Neural cell (in vitro differentiated cells): ENCODE data around the gene CCDC175. TPM values are rescaled to one million over a fixed set of nuclear protein-coding genes. Genes with fewer than 3 reads are reported as not detected.

ENCODE experiments used
- H2AFZ ChIP-seq: fragments of 200-600, 300-800 bp; sonication (generic), shearing (Covaris generic); 2 replicates; pipeline ENCODE4 v1.6.0; 2014; ENCODE audit warnings: low read depth, mild to moderate bottlenecking, antibody characterized with exemption, low read length, moderate library complexity
- H3F3A ChIP-seq: fragments of 200-600 bp; shearing (Covaris generic); 2 replicates; pipeline ENCODE4 v1.6.1; 2016; ENCODE audit warnings: mild to moderate bottlenecking, moderate library complexity, mixed read lengths, antibody characterized with exemption, low read length; ENCODE audit not compliant: insufficient read depth, poor library complexity, severe bottlenecking
- H3K27ac ChIP-seq: fragments of 200-600, 300-800 bp; sonication (generic), shearing (Covaris generic); 2 replicates; pipeline ENCODE4 v1.5.1; 2014; ENCODE audit warnings: mild to moderate bottlenecking, low read length, moderate library complexity
- H3K27me3 ChIP-seq: fragments of 300-800, 200-600 bp; sonication (generic), shearing (Covaris generic); 2 replicates; pipeline ENCODE4 v1.6.0; 2014; ENCODE audit warnings: mild to moderate bottlenecking, low read depth, low read length, moderate library complexity; ENCODE audit not compliant: insufficient read depth
- H3K36me3 ChIP-seq: fragments of 300-800, 200-600 bp; sonication (generic), shearing (Covaris generic); 2 replicates; pipeline ENCODE4 v1.5.1; 2014; ENCODE audit warnings: mild to moderate bottlenecking, antibody characterized with exemption, low read length, moderate library complexity; ENCODE audit not compliant: insufficient read depth
- H3K4me2 ChIP-seq: fragments of 300-800, 200-600 bp; sonication (generic), shearing (Covaris generic); 2 replicates; pipeline ENCODE4 v1.6.0; 2014; ENCODE audit warnings: mild to moderate bottlenecking, low read length
- H3K4me3 ChIP-seq: fragments of 300-800, 200-600 bp; sonication (generic), shearing (Covaris generic); 2 replicates; pipeline ENCODE4 v1.5.1; 2014; ENCODE audit warnings: mild to moderate bottlenecking, low read length, moderate library complexity
- H3K79me2 ChIP-seq: fragments of 200-600 bp; shearing (Covaris generic); replicated peaks from 2 replicates; pipeline ENCODE4 v1.6.0; 2014; ENCODE audit warnings: mild to moderate bottlenecking, low read length, moderate library complexity; ENCODE audit not compliant: insufficient read depth
- H3K9ac ChIP-seq: fragments of 300-800, 200-600 bp; sonication (generic), shearing (Covaris generic); 2 replicates; pipeline ENCODE4 v1.6.1; 2016; ENCODE audit warnings: mild to moderate bottlenecking, low read length, mixed read lengths
- H3K9me2 ChIP-seq: fragments of 200-600 bp; shearing (Covaris generic); 2 replicates; pipeline ENCODE4 v1.6.1; 2016; ENCODE audit warnings: mild to moderate bottlenecking, low read length, mixed read lengths; ENCODE audit not compliant: insufficient read depth
- H3K9me3 ChIP-seq: fragments of 200-600, 300-800 bp; sonication (generic), shearing (Covaris generic); 2 replicates; pipeline ENCODE4 v1.6.1; 2016; ENCODE audit warnings: mild to moderate bottlenecking, mixed run types, low read length, moderate library complexity, mixed read lengths
- H4K20me1 ChIP-seq: fragments of 200-600 bp; shearing (Covaris generic); 2 replicates; pipeline ENCODE4 v1.6.1; 2016; ENCODE audit warnings: mild to moderate bottlenecking, mixed run types; ENCODE audit not compliant: insufficient read depth
- CTCF ChIP-seq: fragments of 450-650 bp; IDR thresholded peaks from 2 replicates; pipeline ENCODE4 v1.5.1; 2014; ENCODE audit warnings: antibody characterized with exemption, mild to moderate bottlenecking, moderate library complexity; ENCODE audit not compliant: poor library complexity, severe bottlenecking
- EP300 ChIP-seq: fragments of 450-650 bp; conservative IDR thresholded peaks from 2 replicates; pipeline ENCODE4 v1.6.1; 2014; ENCODE audit warnings: antibody characterized with exemption, mild to moderate bottlenecking, moderate library complexity; ENCODE audit not compliant: poor library complexity, severe bottlenecking
- EZH2 ChIP-seq: fragments of 200-600, 300-800 bp; shearing (Covaris generic), sonication (generic); IDR thresholded peaks from 2 replicates; pipeline ENCODE4 v1.6.1; 2014; ENCODE audit warnings: antibody characterized with exemption, low read length, borderline replicate concordance, mild to moderate bottlenecking; ENCODE audit not compliant: insufficient read depth, poor library complexity, severe bottlenecking
- MXI1 ChIP-seq: fragments of 450-650 bp; conservative IDR thresholded peaks from 2 replicates; pipeline ENCODE4 v1.6.1; 2014; ENCODE audit warnings: antibody characterized with exemption, mild to moderate bottlenecking; ENCODE audit not compliant: poor library complexity, severe bottlenecking
- POLR2AphosphoS5 ChIP-seq: IDR thresholded peaks from 2 replicates; pipeline ENCODE4 v1.6.1; 2012
- RAD21 ChIP-seq: fragments of 450-650 bp; conservative IDR thresholded peaks from 2 replicates; pipeline ENCODE4 v1.6.1; 2014; ENCODE audit warnings: antibody characterized with exemption, mild to moderate bottlenecking, moderate library complexity
- REST ChIP-seq: IDR thresholded peaks from 2 replicates; pipeline ENCODE4 v1.6.1; 2012; ENCODE audit warnings: borderline replicate concordance
- SMC3 ChIP-seq: fragments of 450-650 bp; conservative IDR thresholded peaks from 2 replicates; pipeline ENCODE4 v1.6.1; 2014; ENCODE audit warnings: antibody characterized with exemption, mild to moderate bottlenecking, moderate library complexity; ENCODE audit not compliant: poor library complexity
- TAF1 ChIP-seq: IDR thresholded peaks from 2 replicates; pipeline ENCODE4 v1.6.1; 2012; ENCODE audit warnings: low read depth
- polyA plus RNA-seq: library from polyadenylated mRNA; depleted of rRNA; stranded (reverse); fragments of >200 nt; gene quantifications from 2 replicates; pipeline ENCODE4 v1.2.3, GENCODE V29; 2014

The CCDC175 gene
- polyA plus RNA-seq, 1 donor from 2014 or later: 0.11 TPM

- H3K9ac ChIP-seq: no peak overlapping the region
- H3K27ac ChIP-seq: no peak overlapping the region
- H3K36me3 ChIP-seq: peaks cover 18% of the 10 kb centered on the region
- no peak for TF ChIP-seq POLR2AphosphoS5
- no peak for TF ChIP-seq RAD21
- TF ChIP-seq MXI1: no peak
- no peak for TF ChIP-seq REST
- no peak for TF ChIP-seq SMC3
- no peak for TF ChIP-seq EP300
- no peak for TF ChIP-seq CTCF
- no peak for TF ChIP-seq TAF1
- TF ChIP-seq EZH2: no peak
- no peaks in the 10 kb centered on the region for H3K9me3 ChIP-seq
- H2AFZ ChIP-seq: no peak overlapping the region
- H3F3A ChIP-seq: no peaks in the 10 kb centered on the region
- H3K4me2 ChIP-seq: no peak overlapping the region
- no peaks in the 10 kb centered on the region for H3K9me2 ChIP-seq
- no peak overlapping the region for H3K4me3 ChIP-seq
- H3K79me2 ChIP-seq: no peaks in the 10 kb centered on the region
- no peaks in the 10 kb centered on the region for H4K20me1 ChIP-seq
- no peaks in the 10 kb centered on the region for H3K27me3 ChIP-seq
These were observed 15.2 kb upstream of the CCDC175 start for GRCh38 chr14:59591641-59592370.

GRCh38 chr14:59588101-59588500 lies 11.5 kb upstream of the CCDC175 start:
- Histone ChIP-seq H3K79me2 (no peaks in the 10 kb centered on the region), H3K9me3 (no peaks in the 10 kb centered on the region), H3K4me3 (no peak overlapping the region), H3K9ac (no peak overlapping the region), H3K4me2 (no peak overlapping the region), H3K27me3 (no peaks in the 10 kb centered on the region), H3K36me3 (no peaks in the 10 kb centered on the region), H3K27ac (no peak overlapping the region), H4K20me1 (no peaks in the 10 kb centered on the region), H2AFZ (no peak overlapping the region), H3F3A (no peaks in the 10 kb centered on the region), H3K9me2 (no peaks in the 10 kb centered on the region)
- TF ChIP-seq RAD21 (no peak), EZH2 (no peak), POLR2AphosphoS5 (no peak), EP300 (no peak), CTCF (no peak), REST (no peak), SMC3 (no peak), MXI1 (no peak), TAF1 (no peak)
